ENCODE results near the gene NQO1.

The NQO1 gene

GRCh38 chr16:69744363-69745231, 18.2 kb upstream of the NQO1 start:
- DNase-seq: no peak
- Histone ChIP-seq H3K4me3 (ENCODE audit: low read depth in 1 of 2, low read length in 2 of 2) (no peak overlapping the region), H3K4me1 (ENCODE audit: insufficient read depth, low read length) (no peaks in the 10 kb centered on the region), H3K27ac (ENCODE audit: low read length) (no peak overlapping the region), H3K79me2 (ENCODE audit: insufficient read depth, low read length) (0 out of 2 replicates have a peak, but pooled peaks cover 7% of the 10 kb centered on the region), H3K36me3 (ENCODE audit: insufficient read depth, low read length) (peaks cover 95% of the 10 kb centered on the region), H3K27me3 (ENCODE audit: insufficient read depth, low read length, poor library complexity) (no peaks in the 10 kb centered on the region), H2AFZ (ENCODE audit: low read depth, low read length) (no peak overlapping the region), H3K4me2 (ENCODE audit: insufficient read depth, low read length) (no peak overlapping the region), H3K9me3 (ENCODE audit: insufficient read depth, low read length, severe bottlenecking) (no peaks in the 10 kb centered on the region), H4K20me1 (ENCODE audit: insufficient read depth, low read length) (peaks cover 10% of the 10 kb centered on the region; the same call in 1 of the 2 replicates), H3K9ac (ENCODE audit: low read depth, low read length) (no peak overlapping the region)
- TF ChIP-seq CTCF (IDR thresholded peaks at IDR 0.05; ENCODE audit: borderline replicate concordance, extremely low read depth, low read length, poor library complexity, severe bottlenecking) (no peak), EZH2 (IDR thresholded peaks at IDR 0.05; ENCODE audit: borderline replicate concordance, low read depth, low read length, severe bottlenecking) (no peak)
- no peak for ATAC-seq (ENCODE audit: insufficient read depth, low read depth)

- Histone ChIP-seq H3K36me3 (ENCODE audit: insufficient read depth, low read length) (peaks cover 73% of the 10 kb centered on the region), H3K27ac (ENCODE audit: low read length) (no peak overlapping the region), H2AFZ (ENCODE audit: low read depth, low read length) (no peak overlapping the region), H3K27me3 (ENCODE audit: insufficient read depth, low read length, poor library complexity) (no peaks in the 10 kb centered on the region), H3K9ac (ENCODE audit: low read depth, low read length) (no peak overlapping the region), H4K20me1 (ENCODE audit: insufficient read depth, low read length) (peaks cover 10% of the 10 kb centered on the region; the same call in 1 of the 2 replicates), H3K9me3 (ENCODE audit: insufficient read depth, low read length, severe bottlenecking) (no peaks in the 10 kb centered on the region), H3K79me2 (ENCODE audit: insufficient read depth, low read length) (0 out of 2 replicates have a peak, but pooled peaks cover 7% of the 10 kb centered on the region), H3K4me1 (ENCODE audit: insufficient read depth, low read length) (no peaks in the 10 kb centered on the region), H3K4me2 (ENCODE audit: insufficient read depth, low read length) (no peak overlapping the region), H3K4me3 (ENCODE audit: low read depth in 1 of 2, low read length in 2 of 2) (no peak overlapping the region)
- DNase-seq (no peak), ATAC-seq (ENCODE audit: insufficient read depth, low read depth) (no peak)
- TF ChIP-seq CTCF (IDR thresholded peaks at IDR 0.05; ENCODE audit: borderline replicate concordance, extremely low read depth, low read length, poor library complexity, severe bottlenecking): no peak
- no peak for TF ChIP-seq EZH2 (IDR thresholded peaks at IDR 0.05; ENCODE audit: borderline replicate concordance, low read depth, low read length, severe bottlenecking)
Observed at GRCh38 chr16:69741951-69742904, 15.9 kb upstream of the NQO1 start.

GRCh38 chr16:69741519-69741918, 15.2 kb upstream of the NQO1 start:
- no peak for ATAC-seq (ENCODE audit: insufficient read depth, low read depth)
- H3K9me3 ChIP-seq (ENCODE audit: insufficient read depth, low read length, severe bottlenecking): no peaks in the 10 kb centered on the region
- H3K27me3 ChIP-seq (ENCODE audit: insufficient read depth, low read length, poor library complexity): no peaks in the 10 kb centered on the region
- no peak for DNase-seq
- no peak overlapping the region for H3K27ac ChIP-seq (ENCODE audit: low read length)
- no peak overlapping the region for H3K9ac ChIP-seq (ENCODE audit: low read depth, low read length)
- peaks cover 9% of the 10 kb centered on the region; the same call in 1 of the 2 replicates for H4K20me1 ChIP-seq (ENCODE audit: insufficient read depth, low read length)
- H3K36me3 ChIP-seq (ENCODE audit: insufficient read depth, low read length): peaks cover 67% of the 10 kb centered on the region
- no peaks in the 10 kb centered on the region for H3K4me1 ChIP-seq (ENCODE audit: insufficient read depth, low read length)
- H3K4me2 ChIP-seq (ENCODE audit: insufficient read depth, low read length): no peak overlapping the region
- no peak overlapping the region for H2AFZ ChIP-seq (ENCODE audit: low read depth, low read length)
- no peak overlapping the region for H3K4me3 ChIP-seq (ENCODE audit: low read depth in 1 of 2, low read length in 2 of 2)
- TF ChIP-seq EZH2 (IDR thresholded peaks at IDR 0.05; ENCODE audit: borderline replicate concordance, low read depth, low read length, severe bottlenecking) (no peak), CTCF (IDR thresholded peaks at IDR 0.05; ENCODE audit: borderline replicate concordance, extremely low read depth, low read length, poor library complexity, severe bottlenecking) (no peak)
- H3K79me2 ChIP-seq (ENCODE audit: insufficient read depth, low read length): 0 out of 2 replicates have a peak, but pooled peaks cover 6% of the 10 kb centered on the region

Measured in DND-41 (cell line).